ENCODE results near the gene CFAP57.

The CFAP57 gene

GRCh38 chr1:43153443-43153842 is 18.7 kb upstream of the CFAP57 start:
- H3K27me3 ChIP-seq: peaks cover 0 to 45% of the 10 kb centered on the region in 2 donors
- intact Hi-C loops (cut with DNase I; ENCODE audit: low total_unique reads): no loop called here
- no peak for TF ChIP-seq CTCF (IDR thresholded peaks at IDR 0.05)

GRCh38 chr1:43156026-43156425 is 16.1 kb upstream of the CFAP57 start:
- Histone ChIP-seq H3K4me3 (no peak overlapping the region), H3K9me3 (no peaks in the 10 kb centered on the region), H3K27me3 (peaks cover 0 to 30% of the 10 kb centered on the region in 2 donors), H3K4me1 (no peaks in the 10 kb centered on the region), H3K36me3 (no peaks in the 10 kb centered on the region), H3K27ac (no peak overlapping the region)
- no peak for DNase-seq
- TF ChIP-seq CTCF (IDR thresholded peaks at IDR 0.05): no peak
- intact Hi-C loops (cut with DNase I; ENCODE audit: low total_unique reads): no loop called here

More at GRCh38 chr1:43153443-43153842, 18.7 kb upstream of the CFAP57 start:
- H3K4me3 ChIP-seq: no peak overlapping the region
- DNase-seq: no peak
- no peak overlapping the region for H3K27ac ChIP-seq
- no peaks in the 10 kb centered on the region for H3K9me3 ChIP-seq
- peaks cover 0 to 2% (median under 1%) of the 10 kb centered on the region in 4 donors for H3K4me1 ChIP-seq
- H3K36me3 ChIP-seq: no peaks in the 10 kb centered on the region

- H3K27me3 ChIP-seq: no peaks in the 10 kb centered on the region
- no peaks in the 10 kb centered on the region for H3K9me3 ChIP-seq
- no peak for DNase-seq
- peaks cover 48 to 74% (median 65%) of the 10 kb centered on the region in 3 donors for H3K36me3 ChIP-seq
- TF ChIP-seq CTCF (IDR thresholded peaks at IDR 0.05): no peak
- H3K4me1 ChIP-seq: no peaks in the 10 kb centered on the region
- no peak overlapping the region for H3K4me3 ChIP-seq
- H3K27ac ChIP-seq: no peak overlapping the region
- intact Hi-C loops (cut with DNase I; ENCODE audit: low total_unique reads): no loop called here
Measured at GRCh38 chr1:43165162-43165561, 7.0 kb upstream of the CFAP57 start.

GRCh38 chr1:43165765-43166164 is 6.4 kb upstream of the CFAP57 start:
- intact Hi-C loops (cut with DNase I; ENCODE audit: low total_unique reads): no loop called here
- no peaks in the 10 kb centered on the region for H3K9me3 ChIP-seq
- no peak overlapping the region for H3K4me3 ChIP-seq
- H3K27ac ChIP-seq: no peak overlapping the region
- no peaks in the 10 kb centered on the region for H3K27me3 ChIP-seq
- peaks cover 48 to 76% (median 66%) of the 10 kb centered on the region in 3 donors for H3K36me3 ChIP-seq
- H3K4me1 ChIP-seq: peaks cover 0 to 2% (median under 1%) of the 10 kb centered on the region in 4 donors
- TF ChIP-seq CTCF (IDR thresholded peaks at IDR 0.05): no peak
- DNase-seq: no peak

GRCh38 chr1:43171312-43171875 is 736 bp upstream of the CFAP57 start:
- Histone ChIP-seq H3K27me3 (peaks cover 0 to 5% of the 10 kb centered on the region in 2 donors), H3K9me3 (no peaks in the 10 kb centered on the region), H3K27ac (peak overlapping the region; percentile 59 to 70), H3K36me3 (peaks cover 15 to 40% (median 36%) of the 10 kb centered on the region in 3 donors), H3K4me1 (peaks cover 0 to 20% (median 10%) of the 10 kb centered on the region in 4 donors), H3K4me3 (peak overlapping the region; percentile 67 to 95)
- DNase-seq: no peak
- TF ChIP-seq CTCF (IDR thresholded peaks at IDR 0.05): no peak
- intact Hi-C loops (cut with DNase I; ENCODE audit: low total_unique reads): loop anchor here (10.0 kb wide), 1 partner anchor 193 kb away; the partner anchor contains the start of gene ELOVL1

Data from tibial artery (tissue), 4 donors.